Epithelial cell of proximal tubule (primary cell): Measurements from ENCODE around the gene TTC28. TPM values are rescaled to one million over a fixed set of nuclear protein-coding genes. Genes with fewer than 3 reads are reported as not detected.

Experiments used
- DNase-seq: peaks from one replicate; pipeline ENCODE4 v3.0.0-alpha.2; 2011; ENCODE audit warnings: low read depth
- H3K4me3 ChIP-seq: 2 replicates; pipeline ENCODE4 v1.5.1; 2011; ENCODE audit warnings: low read depth, mild to moderate bottlenecking, low read length
- total RNA-seq: library from RNA; depleted of rRNA; stranded (reverse); fragments of >200 nt; gene quantifications from 2 replicates; pipeline ENCODE4 v1.2.3, GENCODE V29; 2015
- TF ChIP-seq, protein P1 (sequence below): conservative IDR thresholded peaks from 2 replicates; pipeline ENCODE4 v1.5.1; 2012; ENCODE audit warnings: low read depth, mild to moderate bottlenecking, low read length

TTC28 gene
- total RNA-seq, 1 donor from 2014 or later, result 3.7 TPM

- TF ChIP-seq, protein P1, sequence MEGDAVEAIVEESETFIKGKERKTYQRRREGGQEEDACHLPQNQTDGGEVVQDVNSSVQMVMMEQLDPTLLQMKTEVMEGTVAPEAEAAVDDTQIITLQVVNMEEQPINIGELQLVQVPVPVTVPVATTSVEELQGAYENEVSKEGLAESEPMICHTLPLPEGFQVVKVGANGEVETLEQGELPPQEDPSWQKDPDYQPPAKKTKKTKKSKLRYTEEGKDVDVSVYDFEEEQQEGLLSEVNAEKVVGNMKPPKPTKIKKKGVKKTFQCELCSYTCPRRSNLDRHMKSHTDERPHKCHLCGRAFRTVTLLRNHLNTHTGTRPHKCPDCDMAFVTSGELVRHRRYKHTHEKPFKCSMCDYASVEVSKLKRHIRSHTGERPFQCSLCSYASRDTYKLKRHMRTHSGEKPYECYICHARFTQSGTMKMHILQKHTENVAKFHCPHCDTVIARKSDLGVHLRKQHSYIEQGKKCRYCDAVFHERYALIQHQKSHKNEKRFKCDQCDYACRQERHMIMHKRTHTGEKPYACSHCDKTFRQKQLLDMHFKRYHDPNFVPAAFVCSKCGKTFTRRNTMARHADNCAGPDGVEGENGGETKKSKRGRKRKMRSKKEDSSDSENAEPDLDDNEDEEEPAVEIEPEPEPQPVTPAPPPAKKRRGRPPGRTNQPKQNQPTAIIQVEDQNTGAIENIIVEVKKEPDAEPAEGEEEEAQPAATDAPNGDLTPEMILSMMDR, result no peak
- DNase-seq, result no peak
- no peak overlapping the region for H3K4me3 ChIP-seq
These were observed 261.6 kb downstream of the TTC28 start for GRCh38 chr22:28418008-28418407.

DNA sequence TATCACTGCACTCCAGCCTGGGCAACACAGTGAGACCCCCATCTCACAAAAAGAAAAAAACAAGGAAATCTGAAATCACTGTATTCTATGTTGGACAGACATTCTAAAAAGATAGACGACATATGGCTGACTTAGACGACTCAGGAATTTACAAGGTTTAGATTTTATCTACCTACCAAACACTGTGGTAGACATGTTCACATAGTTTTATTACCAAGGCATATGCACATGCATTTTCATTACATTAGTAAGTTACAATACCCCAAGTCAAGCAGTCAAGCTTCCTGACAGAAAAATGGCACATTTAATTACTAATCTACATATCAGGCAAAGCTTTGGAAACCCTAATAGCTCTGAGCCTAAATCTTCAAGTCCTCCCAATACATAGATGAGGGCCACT, 262.2 kb downstream of the TTC28 start:
- no peak overlapping the region for H3K4me3 ChIP-seq
- TF ChIP-seq, protein P1, result no peak
- DNase-seq, result no peak

- DNase-seq, result no peak
- TF ChIP-seq, protein P1, result no peak
- no peak overlapping the region for H3K4me3 ChIP-seq
These were observed 264.7 kb downstream of the TTC28 start for GRCh38 chr22:28414913-28415312.

- no peak for DNase-seq
- H3K4me3 ChIP-seq, result no peak overlapping the region
- TF ChIP-seq, protein P1, result no peak
These were observed 265.8 kb downstream of the TTC28 start for GRCh38 chr22:28413612-28414399.

DNA sequence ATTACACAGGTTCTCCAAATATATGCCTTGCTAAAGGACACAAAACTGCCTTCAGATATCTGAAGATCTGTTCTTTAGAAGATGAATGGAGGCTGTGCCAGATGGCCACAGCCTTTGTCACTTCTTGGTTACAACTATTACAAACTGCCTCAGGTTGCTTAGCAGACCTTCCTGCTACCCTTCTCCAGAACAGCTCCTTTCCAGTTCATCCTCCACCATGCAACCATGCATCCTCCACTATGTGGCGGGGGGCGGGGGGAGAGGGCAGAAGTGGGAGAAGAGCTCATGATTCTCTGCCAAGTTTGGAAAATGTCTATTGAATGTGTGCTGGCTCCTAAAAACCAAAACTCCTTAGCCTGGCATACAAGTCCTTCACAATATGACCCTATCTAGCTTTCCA, 267.5 kb downstream of the TTC28 start:
- no peak overlapping the region for H3K4me3 ChIP-seq
- TF ChIP-seq, protein P1, result no peak
- no peak for DNase-seq

DNA sequence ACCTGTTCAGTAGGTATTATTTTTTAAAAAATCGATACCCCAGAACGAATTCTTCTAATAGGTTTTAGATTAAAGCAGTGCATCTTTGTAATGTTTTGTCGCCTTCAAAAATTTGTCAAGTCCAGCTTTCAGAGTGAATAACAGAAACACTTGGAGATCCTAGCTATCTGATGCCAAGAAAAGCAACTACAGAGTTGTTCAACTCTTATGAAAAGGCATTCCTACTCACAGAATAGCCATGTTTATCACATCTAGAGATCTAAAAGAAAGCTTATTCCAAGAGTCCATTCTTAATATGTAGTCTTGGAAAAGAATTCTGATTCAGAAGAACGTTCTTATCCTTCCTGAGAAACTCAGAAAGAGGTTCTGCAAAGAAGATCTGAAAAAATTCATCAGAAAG, 268.5 kb downstream of the TTC28 start:
- H3K4me3 ChIP-seq, result no peak overlapping the region
- no peak for DNase-seq
- TF ChIP-seq, protein P1, result no peak
